NCI-H2107 treated with DMSO at 0.1 percent for 48 hours (cell line): ENCODE measurements around the gene HS1BP3.

ENCODE experiments used
- DNase-seq: peaks from one replicate; lab custom pipeline; 2025; ENCODE audit not compliant: unreplicated experiment; lab: John Stamatoyannopoulos, UW

Gene HS1BP3

GRCh38 chr2:20602803-20603202 is 48.1 kb downstream of the HS1BP3 start:
- DNase-seq = no peak

DNA sequence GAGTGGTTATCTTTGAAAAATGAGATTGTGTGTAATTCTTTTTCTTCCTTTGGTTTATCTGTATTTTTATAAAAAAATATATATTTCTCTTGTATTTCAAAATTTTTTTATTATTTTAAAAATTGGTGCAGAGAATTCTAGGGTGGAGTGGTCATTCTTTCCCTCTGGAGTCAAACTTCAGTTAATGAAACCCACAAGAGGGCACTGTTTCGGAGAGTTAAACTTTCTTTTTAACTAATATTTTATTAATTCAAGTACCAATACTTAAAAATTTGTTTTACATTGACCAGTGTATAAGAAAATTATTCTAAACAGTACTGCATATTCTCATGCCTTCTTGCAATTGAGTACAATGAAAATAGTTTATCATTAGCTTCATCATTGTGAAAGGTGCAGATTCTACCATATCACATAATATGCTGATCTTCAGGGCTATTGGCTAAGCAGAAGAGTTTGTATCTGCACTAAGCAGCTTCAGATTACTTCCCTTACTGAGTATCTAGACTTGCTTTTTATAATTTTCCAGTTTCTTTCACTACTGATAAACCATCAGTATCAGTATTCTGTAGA is 50.1 kb downstream of the HS1BP3 start:
- no peak for DNase-seq

DNA sequence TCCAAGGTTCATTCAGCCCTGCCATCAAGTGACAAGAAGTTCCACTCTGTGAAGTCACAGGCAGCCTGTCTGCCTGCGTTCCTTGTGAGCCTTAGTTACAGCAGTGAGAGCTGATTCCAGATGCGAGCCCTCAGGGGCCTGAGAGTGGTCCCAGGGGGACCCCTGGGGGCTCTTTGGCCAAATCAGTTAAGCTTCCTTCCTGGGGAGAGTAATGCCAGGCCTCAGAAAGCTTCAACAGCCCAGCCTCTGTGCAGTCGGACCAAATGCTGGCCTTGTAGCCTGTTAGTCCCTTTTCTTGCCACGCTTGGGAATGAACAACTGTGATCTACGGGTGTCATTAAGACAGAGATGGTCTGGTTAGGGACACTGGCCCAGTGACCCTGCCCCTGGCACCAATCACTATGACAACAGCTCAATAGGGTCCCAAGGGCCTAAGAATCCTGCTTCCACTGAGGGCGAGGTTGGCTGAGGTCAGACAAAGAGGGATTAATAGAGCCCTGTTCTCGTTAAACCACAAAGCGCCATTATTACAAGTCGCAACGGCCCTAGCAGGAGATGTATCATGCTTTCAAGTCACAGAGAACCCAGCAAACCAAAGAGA is 50.9 kb downstream of the HS1BP3 start:
- DNase-seq = no peak

GRCh38 chr2:20599001-20599600 is 51.8 kb downstream of the HS1BP3 start:
- DNase-seq = no peak

- DNase-seq = no peak
Measured at GRCh38 chr2:20597860-20598183, 53.1 kb downstream of the HS1BP3 start.

- no peak for DNase-seq
Measured at GRCh38 chr2:20596973-20597859, 53.7 kb downstream of the HS1BP3 start.

- no peak for DNase-seq
Measured at GRCh38 chr2:20596193-20596972, 54.5 kb downstream of the HS1BP3 start.

GRCh38 chr2:20595439-20596192 is 55.3 kb downstream of the HS1BP3 start:
- no peak for DNase-seq

DNA sequence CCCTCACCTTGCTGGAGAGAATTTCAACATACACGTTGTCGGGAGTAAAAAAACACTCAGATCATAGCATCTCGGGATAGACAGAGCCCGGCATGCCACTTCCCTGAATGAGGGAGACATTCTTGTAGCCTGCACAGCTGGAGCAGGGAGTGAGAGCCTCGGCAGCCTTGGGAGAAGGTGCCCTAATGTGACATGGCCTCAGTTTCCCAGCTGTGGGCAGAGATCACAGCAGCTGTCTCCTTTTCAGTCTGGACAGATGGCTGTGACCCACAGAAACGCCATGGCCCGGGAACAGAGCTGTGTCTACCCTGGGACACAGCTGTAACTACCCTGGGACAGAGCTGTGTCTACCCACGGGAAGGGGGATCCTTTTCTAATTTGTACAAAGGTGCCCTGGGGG is 55.9 kb downstream of the HS1BP3 start:
- no peak for DNase-seq

GRCh38 chr2:20594048-20594750 is 56.7 kb downstream of the HS1BP3 start:
- no peak for DNase-seq

- no peak for DNase-seq
Measured at GRCh38 chr2:20593072-20594034, 57.5 kb downstream of the HS1BP3 start.

DNA sequence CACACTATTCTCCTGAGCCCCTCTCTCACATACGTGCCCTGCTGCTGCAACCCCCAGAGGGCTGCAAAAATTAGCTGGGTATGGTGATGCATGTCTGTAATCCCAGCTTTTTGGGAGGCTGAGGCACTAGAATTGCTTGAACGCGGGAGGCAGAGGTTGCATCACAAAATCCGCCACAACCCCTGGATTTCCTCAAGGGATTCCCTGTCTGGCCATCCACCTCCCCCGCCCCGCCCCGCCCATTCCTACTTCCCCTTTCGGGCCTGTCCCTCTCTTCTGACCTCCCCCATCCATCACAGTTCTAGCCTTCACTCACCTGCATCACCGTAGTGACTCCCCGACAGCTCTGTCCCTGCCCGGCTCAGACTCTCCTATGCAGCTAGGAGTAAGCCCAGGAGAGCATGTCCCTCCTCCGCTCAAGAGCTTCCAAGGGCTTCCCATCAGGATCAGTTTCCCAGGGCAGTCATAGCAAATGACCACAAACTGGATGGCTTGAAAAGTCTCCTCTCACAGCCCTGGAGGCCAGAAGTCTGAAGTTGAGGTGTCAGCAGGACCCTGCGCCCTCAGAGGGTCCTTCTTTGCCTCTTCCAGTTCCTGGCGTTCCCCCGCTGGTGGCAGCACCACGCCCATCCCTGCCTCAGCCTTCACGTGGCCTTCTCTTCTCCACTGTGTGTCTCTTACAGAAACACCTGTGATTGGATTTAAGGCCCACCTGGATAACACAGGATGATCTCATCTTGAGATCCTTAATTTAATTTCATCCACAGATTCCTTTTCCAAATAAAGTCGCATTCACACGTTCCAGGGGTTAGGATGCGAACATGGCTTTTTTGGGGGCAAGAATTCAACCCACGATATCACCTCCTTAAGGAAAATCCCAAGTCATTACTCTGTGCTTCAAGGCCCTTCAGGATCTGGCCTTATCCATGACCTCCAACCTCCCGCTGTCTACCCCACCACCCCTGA is 58.5 kb downstream of the HS1BP3 start:
- no peak for DNase-seq

DNA sequence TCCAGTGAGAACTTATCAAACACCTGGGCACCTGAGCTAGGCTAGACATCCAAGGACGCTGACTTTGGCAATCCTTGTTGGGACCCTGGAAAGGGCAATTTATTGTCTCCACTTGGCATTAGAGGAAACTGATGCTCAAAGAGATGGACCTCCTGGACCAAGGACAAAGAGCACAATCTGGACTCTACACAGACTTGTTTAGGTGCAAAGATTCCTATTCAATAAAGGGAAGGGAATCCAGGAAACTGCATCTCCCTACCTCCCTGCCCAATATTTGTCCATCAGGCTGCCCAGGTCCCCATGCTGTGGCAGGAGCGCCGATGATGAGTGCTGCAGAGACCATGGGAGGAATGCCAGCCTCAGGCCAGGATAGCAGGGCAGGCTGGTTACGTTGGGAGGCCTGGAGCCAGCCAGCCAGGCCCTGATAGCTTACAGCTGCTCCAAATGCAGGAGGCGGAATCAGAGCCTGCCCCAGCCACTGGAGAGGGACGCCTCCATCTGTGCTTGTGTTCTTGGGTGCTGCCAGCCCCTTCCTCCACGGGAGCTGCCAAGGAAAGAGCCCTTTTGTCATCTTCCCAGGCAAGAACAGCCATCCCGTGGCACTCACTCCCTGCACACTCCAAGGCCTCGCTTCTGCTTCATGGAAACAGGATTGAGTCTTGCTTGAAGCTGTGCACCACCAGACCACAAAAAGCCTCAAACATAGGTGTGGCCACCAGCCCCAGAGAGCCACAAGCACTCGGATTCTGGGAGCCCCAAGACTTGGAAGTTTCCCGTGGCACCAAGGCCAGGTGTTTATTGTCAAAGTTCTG is 60.0 kb downstream of the HS1BP3 start:
- no peak for DNase-seq

- DNase-seq = no peak
Measured at GRCh38 chr2:20589975-20590703, 60.8 kb downstream of the HS1BP3 start.

DNA sequence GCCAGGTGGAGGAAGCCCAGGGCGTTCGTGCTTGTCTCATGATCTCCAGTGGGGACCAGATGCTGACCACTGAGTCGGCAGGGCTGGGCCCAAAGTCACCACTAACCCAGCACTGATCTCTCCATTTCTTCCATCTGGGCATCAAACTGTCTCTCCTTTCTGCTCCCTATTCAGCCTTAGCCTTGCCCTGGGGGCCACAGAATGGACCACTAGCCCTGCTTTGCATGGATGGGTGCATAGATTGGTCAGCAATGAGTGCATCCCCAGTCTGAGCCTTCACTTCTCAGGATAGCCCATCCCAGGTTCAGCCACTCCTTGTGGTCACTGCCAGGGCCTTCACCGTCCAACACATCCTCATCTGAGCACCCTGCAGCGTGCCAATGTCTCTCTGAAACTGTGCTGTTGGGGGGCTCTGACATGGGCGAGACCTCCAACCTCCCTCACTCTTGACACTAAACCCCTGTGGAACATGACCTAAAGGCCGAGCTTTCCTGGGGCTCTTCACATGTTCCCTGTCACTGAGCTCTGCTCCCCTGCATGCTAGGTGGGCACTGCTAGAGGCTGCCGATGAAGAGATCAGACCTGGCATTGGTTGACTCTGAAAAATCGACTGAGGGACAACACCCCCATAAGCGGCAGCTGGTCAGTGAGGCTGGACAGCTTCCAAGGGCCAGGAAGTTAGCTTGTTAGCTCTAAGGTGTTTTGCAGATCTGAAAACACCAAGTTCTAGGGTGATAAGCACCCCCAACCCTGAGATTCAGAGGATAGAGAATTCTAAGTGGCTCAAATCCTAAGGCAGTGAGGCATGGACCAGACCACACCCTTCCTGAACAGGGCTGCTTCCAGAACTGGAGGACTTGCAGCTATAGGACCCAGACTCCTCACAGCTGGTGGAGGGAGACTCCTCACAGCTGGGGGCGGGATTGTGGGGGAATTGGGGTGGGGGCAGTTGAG is 61.7 kb downstream of the HS1BP3 start:
- no peak for DNase-seq
